Fibroblast of upper back skin (primary cell): ENCODE measurements around the gene KDM2B.
"Not testable (repeated sequence)": the region's sequence is repeated elsewhere in the genome, so short reads cannot be mapped to it uniquely, and the experiment has no call there.

Experiments used
- DNase-seq: peaks from one replicate; pipeline ENCODE4 v3.0.0-alpha.2; 2013

Gene KDM2B

GRCh38 chr12:121580959-121581685 lies at the start of gene KDM2B:
Gene KDM2B (minus strand): TSS chr12:121581023. CDS start chr12:121580911, 112 bp downstream.
- peak; percentile 40 for DNase-seq

GRCh38 chr12:121628536-121628935 lies 47.7 kb upstream of the KDM2B start:
- no peak for DNase-seq

DNA sequence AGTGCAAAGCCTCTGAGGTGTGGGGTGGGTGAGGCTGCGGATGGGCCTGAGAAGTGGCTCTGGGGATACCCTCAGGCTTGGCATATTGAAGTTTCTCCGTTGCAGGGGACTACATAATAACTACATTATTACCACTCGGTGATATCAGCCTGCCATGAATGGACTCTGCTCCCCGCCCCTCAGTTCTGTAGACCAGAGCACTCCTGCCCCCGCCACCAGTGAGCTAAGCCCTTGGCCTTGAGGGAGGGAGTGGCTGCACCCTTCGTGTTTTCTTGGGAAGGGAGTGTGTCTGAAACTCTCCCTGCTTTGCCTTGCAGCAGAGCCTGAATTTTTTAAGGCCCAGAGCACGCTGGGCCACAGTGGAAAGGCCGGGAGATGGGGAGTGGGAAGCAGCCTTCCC lies 47.2 kb upstream of the KDM2B start:
- DNase-seq, result no peak

DNA sequence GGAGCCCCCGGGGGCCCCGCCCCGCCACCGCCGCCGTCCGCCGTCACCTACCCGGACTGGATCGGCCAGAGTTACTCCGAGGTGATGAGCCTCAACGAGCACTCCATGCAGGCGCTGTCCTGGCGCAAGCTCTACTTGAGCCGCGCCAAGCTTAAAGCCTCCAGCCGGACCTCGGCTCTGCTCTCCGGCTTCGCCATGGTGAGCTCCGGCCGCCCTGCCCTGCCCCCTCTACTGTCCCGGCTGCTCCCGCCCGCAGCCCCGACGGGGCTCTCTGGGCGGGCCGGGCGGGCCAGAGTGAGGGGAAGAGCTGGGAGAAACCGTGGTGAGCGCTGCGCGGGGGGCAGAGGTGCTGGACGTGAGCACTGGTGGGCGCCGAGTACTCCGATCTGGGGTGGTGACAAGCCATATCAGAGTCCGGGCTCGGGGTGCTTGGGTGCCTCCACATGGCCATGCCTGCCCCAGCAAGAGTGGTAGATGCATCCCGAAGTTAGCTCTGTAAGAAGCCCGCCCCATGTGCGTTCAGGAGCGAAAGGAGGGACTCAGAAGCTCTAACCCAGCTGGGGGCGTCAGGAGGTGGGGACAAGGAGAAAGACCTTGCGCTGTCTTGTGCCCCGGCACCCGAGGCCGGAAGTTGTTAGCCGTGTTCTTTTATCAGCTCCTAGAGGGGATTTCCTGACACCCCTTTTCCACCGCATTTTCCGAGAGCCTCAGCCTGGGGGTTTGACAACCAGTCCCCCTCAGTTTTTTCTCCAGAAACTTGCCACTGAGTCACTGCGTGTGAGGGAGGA lies 46.2 kb upstream of the KDM2B start:
- DNase-seq, result peak; percentile 62

DNA sequence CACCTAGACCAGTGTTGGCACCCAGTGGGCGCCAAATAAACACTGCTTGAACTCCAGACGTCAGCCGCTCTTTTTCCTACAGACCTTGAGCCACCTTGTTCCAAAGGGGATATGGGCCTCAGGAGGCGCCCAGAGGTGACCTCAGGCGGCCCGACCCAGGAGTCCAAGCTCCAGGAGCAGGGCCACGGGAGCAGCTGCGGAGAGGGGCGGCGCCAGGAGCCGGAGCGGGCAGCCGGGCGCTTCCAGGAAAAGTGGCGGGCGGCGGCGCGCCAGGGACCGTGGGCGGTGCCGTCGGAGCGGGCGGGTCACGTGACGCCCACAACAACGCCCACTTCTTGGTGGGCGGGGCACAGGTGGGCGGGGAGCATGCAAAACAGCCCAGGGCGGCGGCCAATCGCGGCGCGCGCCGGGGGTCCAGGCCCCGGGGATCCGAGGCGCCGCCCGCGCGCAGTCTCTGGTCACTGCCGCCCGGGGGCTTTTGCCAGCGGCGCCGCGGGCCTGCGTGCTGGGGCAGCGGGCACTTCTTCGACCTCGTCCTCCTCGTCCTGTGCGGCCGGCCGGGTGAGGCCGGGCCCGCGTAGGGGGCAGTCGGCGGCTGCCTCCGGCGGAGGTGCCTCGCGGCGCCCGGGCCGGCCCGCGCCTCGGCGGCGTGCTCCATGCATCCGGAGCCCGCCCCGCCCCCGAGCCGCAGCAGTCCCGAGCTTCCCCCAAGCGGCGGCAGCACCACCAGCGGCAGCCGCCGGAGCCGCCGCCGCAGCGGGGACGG lies 45.4 kb upstream of the KDM2B start, which contains the start of gene ORAI1:
Gene ORAI1, plus strand, starts transcription at position 444 of the 766 bp plus-strand sequence.
- DNase-seq, result peak; percentile 94

GRCh38 chr12:121620333-121620891 lies 39.6 kb upstream of the KDM2B start:
- DNase-seq, result peak; percentile 5

- peak; percentile 32 for DNase-seq
Observed at GRCh38 chr12:121618659-121619233, 37.9 kb upstream of the KDM2B start.

- no peak for DNase-seq
Observed at GRCh38 chr12:121614872-121615467, 34.1 kb upstream of the KDM2B start.

DNA sequence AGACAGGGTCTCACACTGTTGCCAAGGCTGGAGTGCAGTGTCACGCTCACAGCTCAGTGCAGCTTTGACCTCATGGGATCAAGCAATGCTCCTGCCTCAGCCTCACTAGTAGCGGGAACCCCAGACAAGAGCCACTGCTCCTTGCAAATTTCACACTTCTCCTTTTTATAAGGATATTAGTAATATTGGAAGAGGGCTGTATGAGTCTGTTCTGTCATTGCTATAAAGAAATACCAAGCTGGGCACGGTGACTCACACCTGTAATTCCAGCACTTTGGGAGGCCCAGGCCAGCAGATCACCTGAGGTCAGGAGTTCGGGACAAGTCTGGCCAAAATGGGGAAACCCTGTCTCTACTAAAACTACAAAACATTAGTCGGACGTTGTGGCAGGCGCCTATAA lies 32.6 kb upstream of the KDM2B start:
- no peak for DNase-seq

GRCh38 chr12:121611306-121611705 lies 30.5 kb upstream of the KDM2B start:
- DNase-seq, result no peak

DNA sequence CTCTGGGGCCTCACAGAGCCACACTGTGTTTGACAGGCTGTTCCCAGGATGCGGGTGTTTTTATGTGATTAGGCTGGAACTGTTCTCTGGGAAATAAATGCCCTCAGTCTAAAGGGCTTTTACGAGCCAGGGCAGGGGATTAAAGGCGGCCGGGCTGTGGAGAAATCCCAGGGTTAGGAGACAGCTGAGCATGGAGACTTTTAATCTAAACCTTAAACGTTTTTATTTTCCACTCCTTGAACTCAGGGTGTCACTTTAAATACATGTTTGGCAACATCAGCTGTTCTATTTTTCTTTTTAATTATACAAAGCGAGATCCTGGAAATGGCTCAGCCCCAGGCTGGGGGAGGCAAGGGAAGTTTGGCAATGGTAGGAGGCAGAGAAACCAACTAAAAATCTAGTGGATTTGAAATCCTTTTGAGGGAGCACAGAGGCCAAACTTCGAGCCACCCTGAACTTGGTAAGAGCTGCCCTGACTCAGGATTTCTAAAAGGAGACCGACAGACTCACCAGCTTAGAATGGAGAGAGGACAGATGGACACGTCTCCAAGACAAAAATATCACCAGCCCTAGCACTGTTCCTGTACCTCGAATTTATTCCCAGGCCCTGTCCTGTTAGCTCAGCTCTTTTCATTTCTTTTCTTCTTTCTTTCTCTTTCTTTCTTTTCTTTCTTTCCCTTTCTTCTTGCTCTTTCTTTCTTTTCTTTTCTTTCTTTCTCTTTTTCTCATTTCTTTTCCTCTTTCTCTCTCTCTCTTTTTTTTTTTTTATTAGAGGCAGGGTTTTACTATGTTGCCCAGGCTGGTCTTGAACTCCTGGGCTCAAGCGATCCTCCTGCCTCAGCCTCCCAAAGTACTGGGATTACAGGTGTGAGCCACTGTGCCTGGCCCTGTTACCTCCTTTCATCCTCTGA lies 29.7 kb upstream of the KDM2B start:
- no peak for DNase-seq

GRCh38 chr12:121608301-121608700 lies 27.5 kb upstream of the KDM2B start:
- no peak for DNase-seq

DNA sequence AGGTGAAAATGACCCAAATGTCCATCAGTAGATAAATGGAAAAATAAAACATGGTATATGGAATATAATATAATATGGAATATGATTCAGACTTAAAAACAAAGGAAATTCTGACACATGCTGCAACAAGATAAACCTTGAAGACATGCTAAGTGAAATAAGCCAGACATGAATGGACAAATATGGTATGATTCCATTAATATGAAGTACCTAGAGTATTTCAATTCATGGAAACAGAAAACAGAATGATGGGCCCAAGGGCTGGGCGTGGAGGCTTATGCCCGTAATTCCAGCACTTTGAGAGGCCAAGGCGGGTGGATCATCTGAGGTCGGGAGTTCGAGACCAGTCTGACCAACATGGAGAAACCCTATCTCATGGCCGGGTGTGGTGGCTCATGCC lies 22.8 kb upstream of the KDM2B start:
- no peak for DNase-seq

DNA sequence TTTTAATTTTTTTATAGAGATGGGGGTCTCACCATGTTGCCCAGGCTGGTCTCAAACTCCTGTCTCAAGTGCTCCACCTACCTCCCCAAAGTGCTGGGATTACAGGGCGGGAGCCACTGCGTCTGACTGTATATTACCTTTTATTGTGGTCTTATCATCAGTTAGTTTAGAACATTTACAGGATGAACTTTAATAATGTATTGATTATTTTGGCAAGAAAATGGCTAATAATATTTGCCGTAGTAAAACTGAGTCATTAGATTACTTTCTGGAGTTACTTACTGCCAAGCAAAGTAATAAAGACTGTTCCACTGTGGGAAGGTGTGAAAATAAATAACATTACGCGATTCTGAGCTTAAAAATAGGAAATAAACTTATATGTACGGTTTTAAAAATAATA lies 21.9 kb upstream of the KDM2B start:
- DNase-seq, result no peak

- no peak for DNase-seq
Observed at GRCh38 chr12:121600702-121601336, 20.0 kb upstream of the KDM2B start.

DNA sequence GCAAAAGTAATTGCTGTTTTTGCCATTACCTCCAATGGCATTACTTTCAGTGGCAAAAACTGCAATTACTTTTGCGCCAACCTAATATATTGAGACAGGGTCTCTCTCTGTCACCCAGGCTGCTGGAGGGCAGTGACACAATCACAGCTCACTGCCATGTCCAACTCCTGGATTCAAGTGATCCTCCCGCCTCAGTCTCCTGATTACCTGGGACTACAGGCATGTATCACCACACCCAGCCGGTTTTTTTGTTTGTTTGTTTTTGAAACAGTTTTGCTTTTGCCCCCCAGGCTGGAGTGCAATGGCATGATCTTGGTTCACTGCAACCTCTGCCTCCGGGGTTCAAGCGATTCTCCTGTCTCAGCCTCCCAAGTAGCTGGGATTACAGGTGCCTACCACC lies 15.7 kb upstream of the KDM2B start:
- no peak for DNase-seq

- no peak for DNase-seq
Observed at GRCh38 chr12:121595520-121595919, 14.7 kb upstream of the KDM2B start.

DNA sequence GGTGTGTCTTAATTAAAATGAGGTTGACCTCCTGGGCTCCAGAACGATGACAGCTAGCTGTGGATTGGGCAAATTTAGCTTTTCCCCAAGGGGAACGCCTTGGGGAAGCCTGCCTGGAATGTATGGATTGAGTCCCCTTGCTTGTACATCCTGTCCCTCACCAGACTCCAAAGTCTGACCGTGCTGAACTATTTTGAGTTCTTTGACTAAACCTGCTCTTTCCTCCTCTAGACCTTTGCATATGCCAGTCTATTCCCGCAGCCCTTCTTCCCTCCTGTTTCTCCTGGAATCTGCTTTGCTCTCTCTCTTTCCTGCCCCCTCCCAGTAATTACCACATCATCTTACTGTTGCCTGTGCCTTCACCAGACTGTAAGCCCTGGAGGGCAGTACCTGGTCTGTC lies 11.5 kb upstream of the KDM2B start:
- no peak for DNase-seq

GRCh38 chr12:121590476-121591143 lies 9.8 kb upstream of the KDM2B start:
- peak; percentile 58 for DNase-seq

DNA sequence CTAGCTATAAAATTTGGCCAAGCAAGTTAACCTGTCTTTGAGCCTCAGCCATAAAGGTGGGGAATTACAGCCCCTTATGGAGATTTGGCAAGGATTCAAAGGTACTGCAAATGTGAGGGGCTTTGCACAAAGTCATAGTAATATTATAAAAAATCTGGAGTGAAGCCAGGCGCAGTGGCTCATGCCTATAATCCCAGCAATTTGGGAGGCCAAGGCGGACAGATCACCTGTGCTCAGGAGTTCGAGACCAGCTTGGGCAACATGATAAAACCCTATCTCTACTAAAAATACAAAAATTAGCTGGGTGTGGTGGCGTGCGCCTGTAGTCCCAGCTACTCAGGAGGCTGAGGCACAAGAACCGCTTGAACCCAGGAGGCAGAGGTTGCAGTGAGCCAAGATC lies 4.1 kb upstream of the KDM2B start:
- not testable (repeated sequence) for DNase-seq
